Left renal pelvis (tissue), 4 donors: ENCODE measurements around the gene GAMT. TPM values are rescaled to one million over a fixed set of nuclear protein-coding genes. Genes with fewer than 3 reads are reported as not detected.

Experiments used
- DNase-seq, 4 donors: peaks; one replicate each; pipeline ENCODE4 v3.0.0-alpha.2; 2013; ENCODE audit warnings: low read depth in 4 of 4, low spot score in 3 of 4
- polyA plus RNA-seq, 4 donors: library from polyadenylated mRNA; unstranded; fragments of 120-200 nt; gene quantifications; one replicate each; pipeline ENCODE4 v1.2.1, GENCODE V29; 2013; ENCODE audit not compliant: insufficient read length in 4 of 4

Gene GAMT
- polyA plus RNA-seq, 4 donors, result 24.2 to 37.3 (median 30.3) TPM

DNA sequence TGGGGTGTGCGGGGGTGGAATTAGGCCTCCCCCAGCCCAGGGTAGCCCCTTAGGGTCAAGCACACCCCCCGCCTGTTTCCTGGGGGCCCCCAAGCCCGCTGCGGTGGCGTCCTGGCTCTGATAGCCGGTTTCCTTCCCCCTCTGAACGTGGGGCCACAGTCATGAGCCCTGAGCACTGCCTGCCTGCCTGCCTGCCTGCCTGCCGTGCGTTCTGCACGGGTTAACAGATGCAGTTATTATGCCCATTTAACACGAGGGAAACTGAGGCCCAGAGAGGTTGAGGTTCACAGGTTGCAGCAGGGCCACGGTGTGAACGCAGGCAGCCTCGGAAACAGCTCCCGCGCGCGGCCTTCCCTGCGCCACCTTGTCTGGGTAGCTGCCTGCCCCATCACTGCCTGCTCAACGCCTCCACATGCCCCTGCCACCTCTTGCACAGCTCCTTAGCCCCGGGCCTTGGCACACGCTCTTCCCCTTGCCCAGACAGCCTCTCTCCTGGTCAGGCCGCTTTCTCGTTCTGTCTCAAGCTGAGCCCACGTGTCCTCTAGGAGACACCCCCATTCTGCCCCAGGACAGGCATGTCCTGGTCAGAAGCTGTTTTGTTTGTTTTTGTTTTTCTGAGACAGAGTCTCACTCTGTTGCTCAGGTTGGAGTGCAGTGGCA is 1.2 kb upstream of the GAMT start:
- no peak for DNase-seq

DNA sequence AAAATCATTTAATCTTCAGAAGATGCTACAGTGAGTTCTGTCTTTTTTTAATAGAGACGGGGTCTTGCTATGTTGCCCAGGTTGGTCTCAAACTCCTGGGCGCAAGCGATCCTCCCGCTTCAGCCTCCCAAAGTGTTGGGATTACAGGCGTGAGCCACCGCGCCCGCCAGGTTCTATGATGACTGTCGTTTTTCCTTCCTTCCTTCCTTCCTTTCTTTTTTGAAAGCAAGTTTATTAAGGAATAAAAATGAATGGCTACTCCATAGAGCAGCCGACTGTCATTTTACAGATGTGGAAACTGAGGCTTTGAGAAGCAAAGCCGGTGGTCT is 511 bp upstream of the GAMT start:
- no peak for DNase-seq

DNA sequence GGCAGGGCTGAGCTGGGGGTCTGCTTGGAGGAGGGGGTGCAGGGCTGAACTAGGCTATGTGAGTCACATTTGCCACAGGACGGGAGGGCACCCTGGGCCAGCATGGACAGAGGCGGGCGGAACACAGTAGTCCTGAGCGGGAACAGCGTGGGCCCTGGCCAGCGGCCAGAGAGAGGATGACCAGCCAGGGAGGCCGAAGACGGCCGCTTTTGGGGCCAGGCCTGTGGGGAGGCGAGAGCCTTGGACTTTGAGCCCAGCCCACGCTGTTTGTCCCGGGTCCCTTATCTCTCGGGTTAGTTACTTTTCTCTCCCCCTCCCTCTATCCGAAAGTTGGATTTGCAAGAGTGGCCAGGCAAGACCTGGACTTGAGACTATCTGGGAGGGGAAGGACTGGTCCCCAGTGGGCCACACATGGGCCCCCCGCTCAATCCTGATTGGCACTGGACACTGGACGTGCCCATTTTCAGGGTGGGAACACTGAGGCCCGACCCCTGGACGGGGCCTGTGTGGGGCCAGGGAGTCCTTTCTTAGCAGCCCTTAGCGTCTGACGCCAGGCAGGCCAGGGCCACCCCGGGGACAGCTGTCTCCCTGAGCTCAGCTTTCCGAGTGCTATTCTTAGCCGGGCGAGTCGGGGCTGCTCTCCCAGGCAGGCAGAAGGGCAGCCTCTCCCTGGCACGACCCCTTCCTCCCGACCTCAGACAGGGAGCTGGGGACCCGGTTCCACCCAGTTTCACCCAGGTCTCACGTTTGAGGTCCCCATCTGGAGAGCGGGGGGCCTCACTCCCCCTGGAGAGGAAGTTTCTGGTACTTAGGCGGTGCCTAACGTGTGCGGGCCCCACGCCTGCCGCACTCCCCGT is 833 bp downstream of the GAMT start:
- DNase-seq, result no peak

DNA sequence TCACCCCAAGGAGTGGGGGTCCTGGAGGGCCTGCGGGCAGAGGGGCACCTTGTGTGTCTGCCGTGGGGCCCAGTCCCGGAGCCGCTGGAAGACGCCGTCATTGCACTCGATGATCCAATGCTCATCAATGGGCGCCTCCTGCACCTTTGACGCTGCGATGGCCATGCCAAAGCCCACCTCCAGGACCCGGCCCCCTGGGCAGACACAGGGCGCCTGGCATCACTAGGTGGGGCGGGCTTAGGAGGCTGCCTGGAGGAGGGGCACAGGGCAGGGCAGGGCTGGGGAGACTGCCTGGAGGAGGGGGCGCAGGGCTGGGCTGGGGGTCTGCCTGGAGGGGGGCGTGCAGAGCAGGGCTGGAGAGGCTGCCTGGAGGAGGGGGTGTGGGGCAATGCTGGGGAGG is 1.6 kb downstream of the GAMT start:
- no peak for DNase-seq

DNA sequence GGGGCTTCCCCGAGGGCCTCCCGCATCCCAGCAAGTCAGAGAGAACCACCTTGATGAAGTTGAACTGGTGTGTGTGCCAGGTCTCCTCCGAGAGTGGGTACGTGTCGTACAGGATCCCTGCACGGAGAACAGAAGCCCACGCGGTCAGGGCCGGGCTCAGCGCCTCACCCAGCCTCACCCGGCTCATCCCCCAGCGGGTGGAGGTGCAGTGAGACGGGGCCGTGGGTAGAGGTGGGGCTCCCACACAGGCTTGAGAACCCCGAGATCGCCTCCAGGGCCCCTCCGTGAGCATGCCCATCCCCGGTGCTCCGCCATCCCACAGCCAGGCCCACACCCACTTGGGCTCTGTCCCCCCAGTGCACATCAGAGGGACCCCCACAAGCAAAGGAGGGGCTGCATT is 2.3 kb downstream of the GAMT start:
- DNase-seq, result no peak

DNA sequence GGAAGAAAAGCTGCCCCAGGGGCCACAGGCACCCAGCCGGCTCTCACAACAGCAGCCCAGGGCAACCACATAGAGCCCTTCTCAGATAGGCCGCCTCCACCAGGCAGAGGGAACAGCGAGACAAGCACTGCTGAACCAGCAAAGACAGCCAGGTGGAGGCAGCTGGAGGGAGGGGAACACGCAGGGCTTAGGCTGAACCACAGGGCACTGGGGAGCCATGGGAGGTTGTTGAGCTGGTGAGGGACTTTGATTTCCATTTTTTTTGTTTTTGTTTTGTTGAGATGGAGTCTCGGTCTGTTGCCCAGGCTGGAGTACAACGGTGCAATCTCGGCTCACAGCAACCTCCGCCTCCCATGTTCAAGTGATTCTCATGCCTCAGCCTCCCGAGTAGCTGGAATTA is 3.5 kb downstream of the GAMT start:
- DNase-seq, result no peak

DNA sequence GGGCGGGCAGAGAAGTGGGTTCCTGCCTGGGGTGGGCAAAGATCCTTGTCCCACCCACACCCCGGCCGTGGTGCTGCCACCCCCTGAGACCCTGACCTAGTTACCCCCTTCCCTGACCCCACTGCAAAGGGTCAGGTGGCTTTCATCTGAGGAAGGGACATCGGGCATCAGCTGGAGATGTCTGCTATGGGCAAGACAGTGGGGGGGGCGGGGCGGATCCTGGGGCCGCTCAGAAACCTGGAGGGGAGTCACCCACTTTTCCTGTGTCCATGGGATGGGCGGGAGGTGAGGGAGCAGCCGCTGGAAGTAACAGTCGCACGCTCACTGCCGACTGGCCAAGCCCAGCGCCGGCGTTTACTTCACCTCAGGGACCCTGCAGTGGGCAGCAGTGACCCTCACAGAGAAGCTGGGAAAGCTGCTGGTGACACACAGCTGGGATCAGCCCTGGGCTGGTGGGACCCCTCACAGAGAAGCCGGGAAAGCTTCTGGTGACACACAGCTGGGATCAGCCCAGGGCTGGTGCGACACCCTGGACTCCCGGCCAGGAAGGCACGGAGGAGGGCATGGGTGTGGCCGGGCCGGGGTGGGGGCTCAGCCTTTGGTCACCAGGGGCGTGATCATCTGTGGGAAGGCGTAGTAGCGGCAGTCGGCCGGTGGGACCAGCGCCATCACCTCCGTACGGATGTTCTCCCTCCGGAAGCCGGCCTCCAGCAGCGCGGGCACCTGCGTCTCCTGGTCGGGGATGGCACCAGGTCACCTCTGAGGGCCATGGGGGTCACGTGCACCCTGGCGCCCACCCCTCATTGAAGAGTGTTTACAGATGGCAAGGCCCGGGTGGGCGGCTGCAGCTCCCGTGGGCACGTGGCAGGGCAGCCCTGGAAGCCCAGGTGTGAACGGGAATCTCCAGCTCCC is 4.3 kb downstream of the GAMT start:
- DNase-seq, result no peak

DNA sequence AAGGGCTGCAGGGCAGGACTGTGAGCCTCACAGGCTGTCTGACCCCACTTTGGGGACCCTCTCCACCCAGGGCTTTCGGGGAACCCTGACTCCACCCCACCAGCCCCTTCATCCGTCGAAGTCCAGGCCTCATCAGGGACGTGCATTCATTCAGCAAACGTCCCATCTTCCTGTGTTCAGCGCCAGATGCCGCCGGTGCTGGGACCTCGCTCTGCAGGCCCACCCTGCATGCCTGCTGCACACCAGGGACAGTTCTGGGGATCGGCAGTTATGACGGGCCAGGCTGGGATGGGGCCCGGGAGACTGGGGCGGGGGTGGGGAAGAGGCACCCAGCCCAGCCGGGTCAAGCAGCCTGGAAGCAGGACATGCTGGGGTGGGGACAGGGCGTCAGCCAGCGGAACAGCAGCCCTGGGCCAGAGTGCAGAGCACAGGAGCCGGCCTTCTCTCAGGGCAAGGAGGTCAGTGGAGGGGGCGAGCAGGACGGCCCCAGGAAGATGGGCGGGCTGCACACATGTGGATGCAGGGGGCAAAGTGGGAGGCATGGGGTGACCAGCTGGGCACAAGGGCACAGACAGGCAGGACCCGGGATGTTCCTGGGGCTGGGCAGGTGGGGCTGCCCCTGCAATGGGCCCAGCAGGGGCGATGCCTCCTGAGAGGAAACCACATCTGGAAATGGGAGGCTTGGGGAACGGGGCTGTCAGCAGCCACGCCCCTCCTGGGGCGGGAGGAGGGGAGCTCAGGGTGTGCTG is 5.1 kb downstream of the GAMT start:
- DNase-seq, result no peak

DNA sequence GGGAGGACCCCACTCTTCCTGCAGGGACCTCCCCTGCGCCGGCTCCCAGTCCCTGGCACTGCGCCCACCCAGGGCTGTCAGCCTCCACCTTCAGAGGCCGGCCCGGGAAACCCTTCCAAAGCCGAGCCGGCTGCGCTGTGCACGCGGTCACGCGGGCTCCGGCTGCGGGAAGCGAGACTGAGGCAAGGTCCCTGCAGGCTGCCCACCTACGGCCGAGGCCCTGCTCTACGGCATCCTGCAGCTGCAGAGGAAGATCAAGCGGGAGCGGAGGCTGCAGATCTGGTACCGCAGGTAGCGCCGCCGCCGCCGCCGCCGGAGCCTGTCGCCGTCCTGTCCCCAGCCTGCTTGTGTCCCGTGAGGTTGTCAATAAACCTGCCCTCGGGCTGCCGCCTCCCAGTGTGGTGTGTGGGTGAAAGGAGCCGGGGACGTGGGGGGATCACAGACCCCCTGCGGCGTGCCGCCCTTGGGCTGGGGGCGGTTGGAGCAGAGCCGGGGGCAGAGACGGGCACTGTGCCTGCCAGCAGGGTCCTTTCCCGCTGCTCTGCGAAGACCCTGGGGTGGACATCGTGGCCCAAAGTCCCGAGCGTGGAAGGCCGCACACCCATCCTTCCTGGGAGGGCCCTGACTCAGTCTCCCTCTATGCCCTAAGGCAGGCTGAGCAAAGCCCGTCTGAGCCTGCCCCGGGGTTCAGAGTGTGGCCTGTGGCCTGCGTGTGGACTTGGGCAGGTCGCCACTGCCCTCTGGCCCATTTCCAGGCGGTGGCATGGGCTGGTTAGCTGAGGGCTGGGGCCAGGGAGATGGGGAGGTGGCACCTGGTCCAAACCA is 5.9 kb downstream of the GAMT start:
- DNase-seq, result no peak

DNA sequence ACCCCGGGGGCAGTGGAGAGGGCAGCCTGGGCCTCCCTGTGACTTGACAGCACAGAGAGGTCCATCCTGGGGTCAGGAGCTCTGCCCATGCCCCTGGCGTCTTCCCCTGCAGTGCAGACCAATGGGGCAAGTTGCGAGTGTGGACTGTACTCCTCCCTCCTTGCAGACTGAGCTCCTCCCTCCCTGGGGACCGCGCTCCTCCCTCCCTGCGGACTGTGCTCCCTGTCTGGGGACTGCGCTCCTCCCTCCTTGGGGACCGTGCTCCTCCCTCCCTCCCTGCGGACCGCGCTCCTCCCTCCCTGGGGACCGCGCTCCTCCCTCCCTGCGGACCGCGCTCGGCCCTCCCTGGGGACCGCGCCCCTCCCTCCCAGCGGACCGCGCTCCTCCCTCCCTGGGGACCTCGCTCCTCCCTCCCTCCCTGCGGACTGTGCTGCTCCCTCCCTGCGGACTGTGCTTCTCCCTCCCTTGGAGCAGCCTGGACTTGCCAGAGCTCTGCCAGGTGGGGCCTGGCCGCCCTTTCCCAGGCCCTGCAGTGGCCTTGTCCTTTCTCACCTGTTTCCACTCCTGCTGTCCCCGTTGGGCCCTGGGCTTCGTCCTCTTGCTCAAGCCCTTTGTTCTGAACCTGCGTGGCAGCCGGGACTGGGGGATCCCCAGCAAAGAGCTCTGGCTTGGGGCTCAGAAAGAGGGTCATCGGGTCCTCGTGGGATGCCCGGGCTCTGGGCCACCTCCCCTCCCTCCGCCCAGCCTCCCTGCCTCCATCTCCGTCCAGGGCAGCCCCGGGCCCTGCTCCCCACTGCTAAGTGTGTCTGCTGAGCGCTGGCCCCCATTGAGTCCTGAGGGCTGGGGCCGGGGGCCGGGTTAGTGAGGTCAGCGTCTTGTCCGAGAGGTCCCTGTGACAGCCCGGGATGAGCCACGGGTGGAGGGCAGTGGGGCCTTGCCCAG is 6.8 kb downstream of the GAMT start:
- no peak for DNase-seq

DNA sequence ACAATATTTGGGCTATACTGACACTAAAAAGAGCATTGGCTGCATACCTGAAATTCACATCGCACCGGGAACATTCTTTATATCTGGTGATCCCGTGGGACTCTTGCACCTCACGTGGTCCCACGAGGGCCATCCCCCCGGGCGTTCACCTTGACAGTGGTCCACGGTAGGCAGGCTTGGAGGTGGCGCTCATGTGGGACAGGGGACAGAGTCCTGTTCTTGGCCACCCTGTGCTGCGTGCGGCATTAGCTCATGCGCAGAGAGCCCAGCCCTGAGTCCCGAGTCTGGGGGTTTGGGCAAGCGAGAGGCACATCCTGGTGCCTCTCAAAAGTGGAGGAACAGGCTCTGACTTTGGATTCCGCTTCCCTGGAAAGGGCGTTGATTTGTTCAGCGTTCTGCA is 7.5 kb downstream of the GAMT start:
- no peak for DNase-seq

DNA sequence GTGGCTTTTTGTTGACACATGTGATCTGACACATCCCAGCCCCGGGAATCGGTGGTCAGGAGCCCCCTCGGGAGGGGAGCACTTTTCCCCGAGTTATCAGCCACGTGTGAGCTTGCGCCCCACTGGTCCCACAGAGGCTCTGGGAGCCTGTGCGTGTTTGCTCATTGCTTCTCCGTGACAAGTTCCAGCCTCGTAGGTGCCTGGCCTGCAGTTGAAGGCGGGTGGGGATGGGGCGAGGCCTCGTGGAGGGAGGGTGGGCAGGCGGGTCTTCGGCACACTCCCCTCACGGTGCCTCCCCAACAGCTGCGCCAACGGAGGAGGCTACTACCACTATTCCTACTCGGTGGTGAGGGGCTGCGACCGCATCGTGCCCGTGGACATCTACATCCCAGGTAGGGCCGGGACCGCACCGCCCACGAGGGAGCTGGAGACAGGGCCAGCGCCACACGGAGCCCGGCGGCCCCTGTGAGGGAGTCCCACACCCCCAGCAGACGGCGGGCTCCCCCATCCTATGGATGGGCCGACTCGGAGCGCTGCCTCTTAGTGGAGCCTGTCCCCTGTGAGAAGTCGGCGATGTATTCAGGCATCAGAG is 8.3 kb downstream of the GAMT start:
- DNase-seq, result no peak

DNA sequence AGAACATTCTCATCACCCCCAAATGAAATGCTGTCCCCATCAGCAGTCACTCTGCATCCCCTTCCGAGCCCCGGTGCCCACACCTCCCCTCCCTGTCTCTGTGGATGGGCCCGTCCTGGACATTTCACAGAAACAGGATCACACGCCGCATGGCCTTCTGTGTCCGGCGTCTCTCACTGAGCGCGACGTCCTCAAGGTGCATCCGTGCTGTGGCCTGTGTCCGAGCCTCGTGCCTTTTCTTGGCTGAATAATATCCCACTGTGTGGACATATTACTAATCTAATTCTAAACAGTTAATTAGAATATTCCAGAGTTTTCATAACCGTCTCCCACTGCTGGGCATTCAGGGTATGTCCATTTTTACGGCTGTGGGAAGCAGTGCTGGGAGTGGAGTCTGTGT is 8.9 kb downstream of the GAMT start:
- DNase-seq, result no peak

DNA sequence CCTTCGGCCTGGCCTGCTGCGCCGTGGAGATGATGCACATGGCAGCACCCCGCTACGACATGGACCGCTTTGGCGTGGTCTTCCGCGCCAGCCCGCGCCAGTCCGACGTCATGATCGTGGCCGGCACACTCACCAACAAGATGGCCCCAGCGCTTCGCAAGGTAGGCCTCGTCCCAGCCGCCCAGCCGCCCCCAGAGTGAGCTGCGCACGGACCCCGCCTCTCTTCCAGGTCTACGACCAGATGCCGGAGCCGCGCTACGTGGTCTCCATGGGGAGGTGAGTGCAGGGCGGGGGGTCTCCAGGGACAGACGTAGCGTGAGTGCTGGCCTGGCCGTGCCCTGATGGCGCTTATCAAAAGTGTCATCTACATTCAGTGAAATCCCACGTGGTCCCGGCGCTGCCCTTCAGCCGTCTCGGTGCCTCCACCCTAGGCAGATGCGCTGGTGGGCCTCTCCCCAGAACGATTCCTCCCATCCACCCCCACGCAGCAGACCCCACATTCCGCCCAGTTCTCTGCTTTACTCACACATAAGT is 10.4 kb downstream of the GAMT start:
- DNase-seq, result no peak

DNA sequence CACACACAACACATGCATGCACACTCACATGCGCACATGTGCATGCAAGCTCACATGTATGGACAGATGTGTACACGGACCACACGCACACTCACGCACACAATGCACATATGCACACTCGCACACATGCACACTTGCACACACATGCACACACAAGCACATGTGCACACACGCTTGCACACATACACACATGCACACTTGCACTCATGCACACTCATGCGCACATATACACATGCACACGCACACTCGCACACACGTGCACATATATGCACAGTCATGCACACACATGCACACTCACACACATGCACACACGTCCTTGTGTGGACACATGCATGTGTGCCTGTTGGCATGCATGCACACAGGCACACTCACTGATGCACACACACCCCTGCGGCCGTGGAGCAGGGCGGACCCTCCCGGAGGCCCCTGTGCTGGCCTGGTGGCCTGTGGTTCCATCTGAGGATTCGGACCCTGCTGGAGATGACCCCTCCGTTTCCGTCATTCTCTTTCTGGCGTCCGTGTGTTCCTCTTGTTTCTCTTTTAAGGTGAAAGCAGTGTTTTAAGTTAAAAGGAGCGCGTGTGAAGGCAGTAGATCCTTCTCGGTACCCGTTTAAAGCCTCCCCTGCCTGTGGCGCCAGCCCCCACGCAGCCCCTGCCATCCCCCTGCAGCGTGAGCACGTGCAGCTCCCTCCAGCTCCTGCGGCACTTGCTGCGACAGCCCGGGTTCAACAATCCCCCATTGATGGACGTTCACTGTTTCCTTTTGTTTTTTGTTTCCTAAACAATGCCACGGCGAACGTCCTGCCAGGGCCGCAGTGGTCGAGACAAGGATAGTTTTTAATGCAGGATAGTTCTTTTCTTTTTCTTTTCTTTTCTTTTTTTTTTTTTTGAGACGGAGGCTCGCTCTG is 12.1 kb downstream of the GAMT start:
- DNase-seq, result no peak

DNA sequence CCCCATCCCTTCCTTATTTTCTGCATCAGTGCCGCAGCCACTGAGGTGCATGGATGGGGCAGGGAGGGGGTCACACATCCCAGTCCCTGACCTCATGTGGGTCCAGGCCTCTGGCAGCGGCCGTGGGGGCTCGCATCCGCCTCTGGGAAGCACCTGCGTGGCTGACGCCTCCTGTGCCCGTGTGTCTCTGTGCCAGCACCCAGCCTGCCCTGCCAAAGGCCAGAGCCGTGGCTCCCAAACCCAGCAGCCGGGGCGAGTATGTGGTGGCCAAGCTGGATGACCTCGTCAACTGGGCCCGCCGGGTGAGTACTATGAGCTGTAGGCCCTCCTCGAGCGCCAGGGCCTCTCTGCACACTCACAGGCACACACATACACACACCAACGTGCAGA is 12.7 kb downstream of the GAMT start:
- no peak for DNase-seq
